T follicular helper cell (primary cell): ENCODE results near the gene GNPTG.

Experiments used
- DNase-seq: peaks from one replicate; pipeline ENCODE4 v3.0.0-alpha.2; 2020; ENCODE audit warnings: low read depth

Gene GNPTG

GRCh38 chr16:1347286-1347855 lies 4.4 kb upstream of the GNPTG start:
- DNase-seq, result no peak

GRCh38 chr16:1347962-1348361 lies 3.8 kb upstream of the GNPTG start:
- no peak for DNase-seq

GRCh38 chr16:1348441-1348840 lies 3.3 kb upstream of the GNPTG start:
- no peak for DNase-seq

- no peak for DNase-seq
Observed at GRCh38 chr16:1348926-1349325, 2.8 kb upstream of the GNPTG start.

- no peak for DNase-seq
Observed at GRCh38 chr16:1349351-1349750, 2.4 kb upstream of the GNPTG start.

- DNase-seq, result no peak
Observed at GRCh38 chr16:1349951-1350350, 1.8 kb upstream of the GNPTG start.

GRCh38 chr16:1350691-1351090 lies 1.0 kb upstream of the GNPTG start:
- DNase-seq, result no peak

- no peak for DNase-seq
Observed at GRCh38 chr16:1351215-1351581, 533 bp upstream of the GNPTG start.

- no peak for DNase-seq
Observed at GRCh38 chr16:1354815-1355540, 3.2 kb downstream of the GNPTG start.

- no peak for DNase-seq
Observed at GRCh38 chr16:1355591-1355990, 3.9 kb downstream of the GNPTG start.

- no peak for DNase-seq
Observed at GRCh38 chr16:1356061-1356900, 4.5 kb downstream of the GNPTG start.

- no peak for DNase-seq
Observed at GRCh38 chr16:1357906-1358566, 6.3 kb downstream of the GNPTG start.

- DNase-seq, result no peak
Observed at GRCh38 chr16:1361685-1362360, 10.1 kb downstream of the GNPTG start.

- DNase-seq, result no peak
Observed at GRCh38 chr16:1362807-1363206, 11.1 kb downstream of the GNPTG start.

- peak; percentile 56 for DNase-seq
Observed at GRCh38 chr16:1363501-1364041, 11.8 kb downstream of the GNPTG start.

GRCh38 chr16:1364510-1364909 lies 12.8 kb downstream of the GNPTG start:
- DNase-seq, result no peak

GRCh38 chr16:1366060-1366711 lies 14.5 kb downstream of the GNPTG start:
- DNase-seq, result no peak

- no peak for DNase-seq
Observed at GRCh38 chr16:1366712-1367299, 15.1 kb downstream of the GNPTG start.

- DNase-seq, result no peak
Observed at GRCh38 chr16:1367486-1368174, 15.9 kb downstream of the GNPTG start.
